HG02798 (cell line): Measurements from ENCODE around the gene PPP2R3B.
"Not testable (repeated sequence)": the region's sequence is repeated elsewhere in the genome, so short reads cannot be mapped to it uniquely, and the experiment has no call there.

Experiments
- ATAC-seq: cut with Tn5 transposase; IDR thresholded peaks from one replicate; pipeline ENCODE4 v1.9.1; 2021; ENCODE audit warnings: mild to moderate bottlenecking; ENCODE audit not compliant: unreplicated experiment, poor library complexity

Gene PPP2R3B, protein sequence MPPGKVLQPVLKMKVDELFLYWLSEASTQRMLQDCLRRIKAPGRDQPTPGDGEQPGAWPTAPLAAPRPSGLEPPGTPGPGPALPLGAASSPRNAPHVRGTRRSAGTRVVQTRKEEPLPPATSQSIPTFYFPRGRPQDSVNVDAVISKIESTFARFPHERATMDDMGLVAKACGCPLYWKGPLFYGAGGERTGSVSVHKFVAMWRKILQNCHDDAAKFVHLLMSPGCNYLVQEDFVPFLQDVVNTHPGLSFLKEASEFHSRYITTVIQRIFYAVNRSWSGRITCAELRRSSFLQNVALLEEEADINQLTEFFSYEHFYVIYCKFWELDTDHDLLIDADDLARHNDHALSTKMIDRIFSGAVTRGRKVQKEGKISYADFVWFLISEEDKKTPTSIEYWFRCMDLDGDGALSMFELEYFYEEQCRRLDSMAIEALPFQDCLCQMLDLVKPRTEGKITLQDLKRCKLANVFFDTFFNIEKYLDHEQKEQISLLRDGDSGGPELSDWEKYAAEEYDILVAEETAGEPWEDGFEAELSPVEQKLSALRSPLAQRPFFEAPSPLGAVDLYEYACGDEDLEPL

DNA sequence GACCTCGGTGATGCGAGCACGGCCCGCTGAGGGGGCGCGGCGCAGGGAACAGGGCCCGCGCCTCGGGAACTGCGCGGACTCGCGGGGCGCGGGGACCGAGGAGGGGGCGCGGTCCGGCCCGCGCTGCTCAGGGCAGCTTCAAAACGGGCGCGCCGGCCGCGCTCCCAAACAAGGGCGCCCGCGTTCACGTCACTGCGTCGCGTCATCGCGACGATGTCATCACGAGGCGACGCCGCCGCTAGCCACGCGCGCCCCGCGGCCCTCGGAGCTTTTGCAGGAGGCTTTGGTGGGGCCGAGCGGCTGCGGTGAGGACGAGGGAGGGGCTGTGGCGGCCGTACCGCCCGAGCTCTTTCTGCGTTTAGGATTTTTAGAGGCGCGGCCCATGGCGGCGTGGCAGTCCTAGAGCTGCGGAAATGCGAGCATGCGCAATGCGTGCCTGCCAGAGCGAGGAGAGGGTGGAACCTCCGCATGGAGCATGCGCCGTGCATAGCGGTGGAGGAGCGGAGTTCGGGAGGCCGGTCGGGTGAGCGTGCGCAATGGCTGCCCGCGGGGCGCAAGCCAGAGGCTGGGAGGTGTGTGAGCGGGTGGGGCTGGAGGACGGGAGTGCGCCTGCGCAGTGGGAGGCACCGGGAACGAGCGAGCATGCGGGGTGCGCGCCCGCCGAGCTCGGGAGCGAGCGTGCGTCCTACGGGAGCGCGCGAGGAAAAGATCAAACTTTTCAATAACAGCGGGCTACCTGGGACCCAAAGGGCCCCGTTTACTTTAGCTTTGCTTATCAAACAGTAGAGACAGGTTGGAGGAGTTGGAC, at the start of gene PPP2R3B:
TSS of gene PPP2R3B (minus strand) at position 140 of the 808 bp plus-strand sequence. CDS start 216 bp downstream, outside the sequence.
- ATAC-seq: peak; percentile 97

DNA sequence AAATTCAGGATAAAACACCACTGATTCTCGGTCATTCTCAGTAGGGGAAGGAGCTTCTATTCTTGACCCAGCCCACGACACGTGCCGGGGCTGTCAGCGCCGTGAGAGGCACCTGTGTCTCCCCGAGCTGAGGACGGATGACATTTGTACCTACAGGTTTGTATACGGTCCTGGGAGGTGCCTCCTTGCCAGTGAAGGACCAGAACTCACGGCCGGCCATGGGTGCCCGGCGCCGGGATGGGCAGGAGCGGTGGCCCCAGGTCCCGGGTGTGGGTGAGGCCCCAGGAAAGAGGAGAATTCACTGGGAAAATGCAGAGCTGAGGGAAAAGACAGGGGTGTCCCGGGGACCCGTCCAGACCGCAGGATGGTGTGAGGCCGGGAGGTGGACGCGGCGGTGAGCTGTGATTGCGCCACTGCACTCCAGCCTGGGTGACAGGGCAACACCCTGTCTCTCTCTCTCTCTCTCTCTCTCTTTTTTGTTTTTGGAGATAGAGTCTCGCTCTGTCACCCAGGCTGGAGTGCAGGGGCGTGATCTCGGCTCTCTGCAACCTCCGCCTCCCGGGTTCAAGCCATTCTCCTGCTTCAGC, 48.9 kb upstream of the PPP2R3B start:
- ATAC-seq: no peak

DNA sequence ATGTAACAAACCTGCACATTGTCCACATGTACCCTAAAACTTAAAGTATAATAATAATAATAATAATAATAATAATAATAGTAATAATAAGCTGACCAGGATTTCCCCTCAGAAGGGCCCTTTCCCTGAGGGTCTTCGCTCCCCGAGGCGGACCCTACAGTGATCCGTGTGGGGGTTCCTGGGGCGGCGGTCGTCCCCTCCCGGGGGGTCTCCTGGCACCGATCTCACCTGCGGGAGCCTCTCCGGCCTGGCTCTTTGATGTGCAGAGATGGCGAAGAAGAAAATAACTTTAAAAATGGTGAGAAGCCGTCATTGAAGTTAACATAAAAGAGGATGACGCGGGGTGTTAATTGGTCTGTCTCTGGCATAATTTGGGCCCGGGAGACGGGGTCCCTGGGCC, 48.2 kb upstream of the PPP2R3B start:
- ATAC-seq: no peak

DNA sequence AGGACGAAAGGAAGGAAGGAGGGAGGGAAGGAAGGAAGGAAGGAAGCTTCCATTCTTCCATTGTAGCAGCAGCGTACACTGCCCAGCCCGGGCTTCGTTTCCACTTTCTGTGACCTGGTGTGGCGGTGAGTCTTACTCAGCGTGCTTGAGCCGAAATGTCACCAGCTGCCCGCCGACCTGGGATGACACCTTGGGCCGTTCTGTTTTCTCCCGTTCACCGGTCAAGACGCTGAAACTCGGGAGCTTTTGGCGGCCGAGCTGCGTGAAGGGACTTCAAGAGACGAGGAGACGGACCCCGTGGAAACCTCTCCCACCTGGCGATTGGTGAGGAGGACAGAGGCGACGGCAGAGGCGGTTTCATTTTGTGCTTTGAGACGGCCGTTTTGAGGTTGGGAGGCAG, 47.1 kb upstream of the PPP2R3B start:
- no peak for ATAC-seq

DNA sequence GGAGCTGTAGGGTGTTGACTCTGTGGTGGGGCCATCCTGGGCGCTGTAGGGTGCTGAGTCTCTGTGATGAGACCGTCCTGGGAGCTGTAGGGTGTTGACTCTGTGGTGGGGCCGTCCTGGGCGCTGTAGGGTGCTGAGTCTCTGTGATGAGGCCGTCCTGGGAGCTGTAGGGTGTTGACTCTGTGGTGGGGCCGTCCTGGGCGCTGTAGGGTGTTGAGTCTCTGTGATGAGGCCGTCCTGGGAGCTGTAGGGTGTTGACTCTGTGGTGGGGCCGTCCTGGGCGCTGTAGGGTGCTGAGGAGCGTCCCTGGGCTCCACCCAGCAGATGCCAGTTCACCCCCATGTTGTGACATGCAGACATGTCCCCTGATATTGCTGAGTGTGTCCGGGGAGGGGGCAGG, 46.0 kb upstream of the PPP2R3B start:
- not testable (repeated sequence) for ATAC-seq

DNA sequence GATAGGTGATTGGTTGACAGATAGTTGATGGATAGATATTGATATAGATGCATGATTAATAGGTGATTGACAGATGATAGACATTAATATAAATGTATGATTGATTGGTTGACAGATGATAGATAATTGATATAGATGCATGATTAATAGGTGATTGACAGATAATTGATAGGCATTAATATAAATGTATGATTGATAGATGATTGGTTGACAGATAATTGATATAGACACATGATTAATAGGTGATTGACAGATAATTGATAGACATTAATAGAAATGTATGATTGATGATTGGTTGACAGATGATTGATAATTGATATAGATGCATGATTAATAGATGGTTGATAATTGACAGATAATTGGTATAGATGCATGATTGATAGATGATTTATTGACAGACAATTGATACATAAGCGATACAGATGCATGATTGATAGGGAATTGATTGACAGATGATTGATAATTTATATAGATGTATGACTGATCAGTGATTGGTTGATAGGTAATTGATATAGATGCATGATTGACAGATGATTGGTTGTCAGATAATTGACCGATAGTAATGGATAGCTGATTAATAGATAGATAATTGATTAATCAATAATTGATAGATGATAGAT, 44.9 kb upstream of the PPP2R3B start:
- no peak for ATAC-seq

DNA sequence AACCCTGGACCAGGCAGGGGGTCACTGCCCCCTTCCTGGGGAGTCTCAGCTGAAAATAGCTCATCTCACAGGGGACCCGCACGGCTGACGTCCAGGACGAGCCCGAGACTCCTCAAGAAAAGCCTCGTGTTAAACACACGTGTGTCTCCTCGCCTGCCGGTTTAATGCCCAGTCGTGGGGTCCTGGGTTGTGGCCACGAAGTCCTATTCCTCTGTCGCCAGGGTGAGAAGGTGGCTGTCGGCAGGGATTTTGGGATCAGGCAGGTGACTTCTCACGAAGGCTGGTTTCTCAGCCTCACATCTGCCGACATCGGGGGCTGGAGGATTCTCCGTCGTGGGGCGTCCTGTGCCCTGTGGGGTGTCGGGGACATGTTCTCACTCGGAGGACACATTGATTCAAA, 44.3 kb upstream of the PPP2R3B start:
- no peak for ATAC-seq

DNA sequence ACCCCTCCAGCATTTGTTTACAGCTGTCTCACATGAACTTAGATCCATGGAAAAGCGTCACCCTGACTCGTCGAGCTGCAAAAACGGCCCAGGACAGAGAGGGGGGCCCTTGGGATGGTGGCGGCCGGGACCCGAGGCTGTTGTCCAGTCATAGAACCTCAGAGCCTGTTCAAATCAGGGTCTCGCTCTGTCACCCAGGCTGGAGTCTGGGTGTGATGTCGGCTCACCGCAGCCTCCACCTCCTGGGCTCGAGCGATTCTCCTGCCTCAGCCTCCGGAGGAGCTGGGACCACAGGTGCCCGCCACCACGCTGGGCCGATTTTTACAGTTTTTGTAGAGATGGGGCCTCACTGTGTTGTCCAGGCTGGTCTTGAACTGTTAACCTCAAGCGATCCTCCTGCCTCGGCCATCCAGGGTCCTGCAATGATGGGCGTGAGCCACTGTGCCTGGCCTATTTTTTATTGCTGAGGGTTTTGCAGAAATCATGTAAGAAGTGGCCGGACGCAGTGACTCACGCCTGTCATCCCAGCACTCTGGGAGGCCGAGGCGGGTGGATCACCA, 42.6 kb upstream of the PPP2R3B start:
- ATAC-seq: no peak

DNA sequence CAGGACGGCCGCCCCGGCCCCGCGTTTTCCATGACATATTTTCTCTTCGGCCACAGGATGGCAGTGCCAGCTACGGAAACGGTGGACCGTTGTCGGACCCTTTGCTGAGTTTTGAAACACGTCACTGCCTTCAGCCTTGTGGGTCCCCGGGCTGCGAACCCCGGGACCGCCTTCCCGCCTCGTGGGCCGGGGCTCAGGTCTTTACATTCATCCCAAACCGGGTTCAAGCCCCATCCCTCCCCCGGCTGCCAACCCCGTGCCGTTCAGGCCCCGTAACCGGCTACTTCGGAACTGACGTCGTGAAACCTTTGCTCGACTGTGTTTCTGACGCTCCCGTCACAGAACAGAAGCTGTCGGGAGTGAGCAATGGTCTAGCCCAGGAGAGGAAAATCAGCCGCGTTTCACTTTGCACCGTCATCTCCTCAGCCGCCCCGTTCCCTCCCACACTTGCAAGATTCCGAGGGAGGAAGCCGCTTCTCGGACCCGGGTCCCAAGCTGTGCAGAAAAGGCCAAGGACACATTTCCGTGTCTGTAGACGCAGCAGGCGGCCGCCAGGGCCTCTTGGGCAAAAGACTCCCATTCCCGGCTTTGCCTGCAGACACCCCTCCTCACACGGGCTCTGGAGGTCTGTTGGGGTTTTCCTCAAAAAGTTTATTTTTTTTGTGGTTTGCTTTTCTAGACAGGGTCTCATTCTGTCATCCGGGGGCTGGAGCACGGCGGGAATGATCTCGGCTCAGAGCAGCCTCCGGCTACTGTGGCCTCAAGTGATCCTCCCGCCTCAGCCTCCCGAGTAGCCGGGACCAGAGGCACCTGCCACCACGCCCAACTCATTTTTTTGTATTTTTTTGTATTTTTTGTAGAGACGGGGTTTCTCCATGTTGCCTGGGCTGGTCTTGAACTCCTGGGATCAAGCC, 41.4 kb upstream of the PPP2R3B start:
- ATAC-seq: no peak

DNA sequence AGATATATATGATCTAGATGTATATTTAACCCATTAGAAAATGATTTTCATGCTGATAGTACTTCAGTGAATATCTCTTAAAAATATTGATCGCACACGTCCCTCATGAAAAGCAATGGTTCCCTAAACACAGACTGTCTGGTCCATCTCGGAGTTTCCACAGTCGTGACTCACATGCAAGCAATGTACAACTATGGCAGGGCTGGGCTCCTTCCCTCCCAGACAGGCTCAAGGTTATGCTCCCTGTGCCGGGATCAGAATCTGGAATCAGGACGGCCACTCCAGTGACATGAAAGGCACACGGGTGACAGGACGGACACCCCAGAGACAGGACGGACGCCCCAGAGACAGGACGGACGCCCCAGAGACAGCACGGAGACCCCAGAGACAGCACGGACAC, 40.2 kb upstream of the PPP2R3B start:
- ATAC-seq: no peak

DNA sequence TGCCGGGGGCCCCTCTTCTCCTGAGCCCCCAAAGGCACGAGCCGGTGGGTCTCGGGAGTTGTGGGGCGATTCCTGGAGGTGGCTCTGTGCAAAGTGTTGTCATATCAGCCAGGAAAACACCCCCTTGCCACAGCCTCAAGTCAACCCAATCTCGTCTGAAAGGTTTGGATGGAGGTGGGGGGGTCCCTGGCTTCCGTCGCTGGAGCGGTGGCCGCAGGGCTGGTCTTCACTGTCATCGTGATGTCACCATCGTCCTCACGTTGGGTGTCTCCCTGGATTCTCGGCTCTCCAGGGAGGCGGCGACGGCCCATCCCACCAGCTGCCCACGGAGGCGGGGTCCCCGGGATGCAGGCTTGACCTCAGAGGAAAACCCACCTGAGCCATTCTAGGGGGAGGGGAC, 38.3 kb upstream of the PPP2R3B start:
- ATAC-seq: no peak

DNA sequence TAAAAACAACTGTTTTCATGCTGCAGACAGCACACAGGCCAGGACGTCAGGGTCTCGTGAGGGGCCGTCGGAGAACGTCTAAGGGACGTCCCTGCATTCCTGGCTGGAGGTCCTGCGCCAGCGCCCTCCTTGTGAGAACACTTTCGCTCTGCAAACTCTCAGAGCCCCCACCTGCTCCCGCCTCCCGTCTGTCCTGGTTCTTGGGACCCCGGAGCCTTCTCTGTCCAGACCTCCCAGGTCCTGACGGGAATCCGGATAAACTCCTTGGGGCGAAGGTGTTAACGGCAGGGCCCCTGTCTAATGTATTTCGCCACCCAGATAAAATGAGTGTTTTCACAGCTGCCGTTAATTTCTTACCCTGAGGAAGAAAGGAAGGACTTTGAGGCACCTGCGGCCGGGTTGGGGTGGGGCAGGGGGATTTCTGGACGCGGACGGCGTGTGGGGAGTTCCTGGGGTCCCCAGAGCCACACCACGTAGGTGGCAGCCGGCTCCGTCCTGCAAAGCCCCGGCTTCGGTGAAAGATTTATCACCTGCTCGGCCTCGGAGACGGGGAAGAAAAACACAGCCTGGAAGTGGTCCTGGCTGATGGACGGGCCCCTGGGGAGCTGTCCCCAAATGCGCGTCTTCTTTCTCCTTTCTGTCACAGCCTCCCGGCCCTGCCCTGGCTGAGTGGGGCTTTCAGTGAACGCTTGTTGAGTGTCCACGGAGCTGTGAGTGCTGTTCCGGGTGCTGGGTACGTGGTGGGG, 35.1 kb upstream of the PPP2R3B start:
- no peak for ATAC-seq

DNA sequence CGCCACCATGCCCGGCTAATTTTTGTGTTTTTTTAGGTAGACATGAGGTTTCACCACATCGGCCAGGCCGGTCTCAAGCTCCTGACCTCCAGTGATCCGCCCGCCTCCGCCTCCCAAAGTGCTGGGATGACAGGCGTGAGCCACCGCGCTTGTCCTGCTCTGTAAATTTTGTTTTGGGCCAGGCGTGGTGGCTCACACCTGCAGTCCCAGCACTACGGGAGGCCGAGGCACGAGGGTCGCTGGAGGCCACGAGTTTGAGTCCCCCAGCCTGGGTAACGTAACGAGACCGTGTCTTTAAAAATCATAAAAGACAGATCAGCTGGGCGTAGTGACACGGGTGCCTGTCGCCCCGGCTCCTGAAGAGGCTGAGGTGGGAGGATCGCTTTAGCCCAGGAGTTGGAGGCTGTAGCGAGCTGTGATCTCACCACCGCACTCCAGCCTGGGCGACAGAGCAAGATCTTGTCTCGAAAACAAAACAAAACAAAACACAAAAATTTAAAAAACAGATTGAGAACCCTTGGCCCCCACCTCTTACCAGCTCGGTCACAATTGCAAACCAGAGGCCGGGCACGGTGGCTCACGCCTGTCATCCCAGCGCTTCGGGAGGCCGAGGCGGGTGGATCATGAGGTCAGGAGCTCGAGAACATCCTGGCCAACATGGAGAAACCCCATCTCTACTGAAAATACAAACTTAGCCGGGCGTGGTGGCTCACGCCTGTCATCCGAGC, 34.0 kb upstream of the PPP2R3B start:
- no peak for ATAC-seq

DNA sequence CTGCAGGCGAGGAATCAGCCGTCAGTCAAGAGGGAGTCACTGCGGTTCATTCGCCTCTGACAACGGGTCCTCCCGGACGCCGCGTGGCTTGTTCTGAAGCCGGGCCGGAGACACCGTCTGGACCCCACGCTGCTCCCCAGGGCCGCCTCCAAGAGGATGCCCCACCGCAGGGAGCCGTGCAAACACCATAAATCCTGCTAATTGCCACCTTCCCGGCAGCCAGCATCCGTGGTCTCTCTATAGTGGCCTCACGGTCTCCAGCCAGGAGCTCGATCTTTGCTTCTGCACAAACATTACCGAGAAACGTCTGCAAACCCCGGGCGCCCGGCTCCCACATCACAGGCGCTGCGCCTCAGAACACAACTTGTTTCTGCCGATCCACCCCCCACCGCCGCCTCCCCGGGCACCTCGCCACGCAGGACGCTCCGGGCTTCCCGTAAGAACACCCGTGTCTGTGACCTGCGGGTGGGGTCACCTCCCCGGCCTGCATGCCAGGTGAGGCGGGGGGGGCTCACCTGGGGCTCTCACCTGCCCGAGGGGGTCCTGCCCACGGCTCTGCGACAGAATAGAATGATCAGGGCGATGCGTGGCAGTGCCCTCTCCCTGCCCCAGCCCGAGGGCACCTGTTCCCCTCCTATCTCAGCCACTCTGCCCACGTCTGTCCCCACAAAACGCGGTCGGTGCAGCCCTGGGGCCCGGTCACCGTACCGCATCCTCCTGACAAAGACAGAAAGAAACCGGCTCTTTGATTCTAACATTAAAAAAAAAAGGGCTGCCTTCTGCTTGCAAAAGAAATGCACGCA, 32.4 kb upstream of the PPP2R3B start:
- ATAC-seq: no peak

DNA sequence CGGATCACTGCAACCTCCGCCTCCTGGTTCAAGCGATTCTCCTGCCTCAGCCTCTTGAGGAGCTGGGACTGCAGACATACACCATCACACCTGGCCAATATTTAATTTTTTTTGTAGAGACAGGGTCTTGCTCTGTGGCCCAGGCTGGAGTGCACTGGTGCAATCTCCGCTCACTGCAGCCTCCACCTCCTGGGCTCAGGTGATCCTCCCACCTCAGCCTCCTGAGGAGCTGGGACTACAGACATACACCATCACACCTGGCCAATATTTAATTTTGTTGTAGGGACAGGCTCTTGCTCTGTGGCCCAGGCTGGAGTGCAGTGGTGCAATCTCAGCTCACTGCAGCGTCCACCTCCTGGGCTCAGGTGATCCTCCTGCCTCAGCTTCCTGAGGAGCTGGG, 28.8 kb upstream of the PPP2R3B start:
- not testable (repeated sequence) for ATAC-seq

DNA sequence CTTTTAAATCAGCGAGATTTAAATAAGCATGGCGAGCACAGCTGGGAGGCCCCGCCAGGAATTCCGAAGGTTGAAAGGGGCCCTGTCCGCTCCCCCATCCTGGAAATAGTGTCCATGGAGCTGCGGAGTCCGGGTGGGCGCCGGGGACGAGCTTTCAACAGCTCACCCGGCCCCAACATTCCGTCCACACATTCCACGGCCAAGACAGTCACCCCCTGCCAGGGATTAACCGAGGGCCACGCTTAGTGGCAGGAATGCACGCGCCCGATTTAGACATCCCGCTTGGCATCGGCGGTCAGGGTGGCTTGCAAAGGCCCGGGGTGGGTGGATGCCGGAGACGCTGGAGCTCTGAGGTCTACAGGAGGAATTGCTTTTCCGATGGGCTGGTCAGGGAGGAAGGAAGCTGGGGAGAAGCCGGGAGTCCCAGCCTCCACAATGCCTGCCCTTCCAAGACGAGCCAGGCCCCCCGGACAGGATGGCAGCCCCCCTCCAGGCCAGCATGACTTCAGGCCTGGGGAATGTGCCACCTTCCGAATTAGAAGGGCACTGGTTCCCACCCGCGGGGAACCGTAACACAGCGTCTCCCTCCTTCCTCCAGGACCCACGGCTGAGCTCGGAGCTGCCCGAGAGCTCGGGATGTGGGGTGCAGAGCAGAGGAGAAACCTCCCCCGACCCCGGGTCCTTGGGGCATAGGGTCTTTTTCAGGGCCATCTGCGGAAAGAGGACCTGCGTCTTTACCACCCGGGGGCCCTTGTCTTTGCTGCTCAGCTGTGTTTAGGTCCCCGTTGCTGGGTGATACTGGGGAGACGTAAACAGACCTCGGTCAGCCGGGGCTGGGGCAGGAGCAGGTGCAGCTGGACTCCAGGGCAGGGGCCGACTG, 26.9 kb upstream of the PPP2R3B start:
- no peak for ATAC-seq
